Measurements from ENCODE around the gene MFSD1. TPM values are rescaled to one million over a fixed set of nuclear protein-coding genes. Genes with fewer than 3 reads are reported as not detected.
A peak's percentile ranks its signal among the peaks of the same experiment; 100 is the strongest.

MFSD1 gene
- total and polyA plus RNA-seq, 2 of the 4 experiments (the other 2 are of a cell fraction), result 50.4 to 64.2 TPM

DNA sequence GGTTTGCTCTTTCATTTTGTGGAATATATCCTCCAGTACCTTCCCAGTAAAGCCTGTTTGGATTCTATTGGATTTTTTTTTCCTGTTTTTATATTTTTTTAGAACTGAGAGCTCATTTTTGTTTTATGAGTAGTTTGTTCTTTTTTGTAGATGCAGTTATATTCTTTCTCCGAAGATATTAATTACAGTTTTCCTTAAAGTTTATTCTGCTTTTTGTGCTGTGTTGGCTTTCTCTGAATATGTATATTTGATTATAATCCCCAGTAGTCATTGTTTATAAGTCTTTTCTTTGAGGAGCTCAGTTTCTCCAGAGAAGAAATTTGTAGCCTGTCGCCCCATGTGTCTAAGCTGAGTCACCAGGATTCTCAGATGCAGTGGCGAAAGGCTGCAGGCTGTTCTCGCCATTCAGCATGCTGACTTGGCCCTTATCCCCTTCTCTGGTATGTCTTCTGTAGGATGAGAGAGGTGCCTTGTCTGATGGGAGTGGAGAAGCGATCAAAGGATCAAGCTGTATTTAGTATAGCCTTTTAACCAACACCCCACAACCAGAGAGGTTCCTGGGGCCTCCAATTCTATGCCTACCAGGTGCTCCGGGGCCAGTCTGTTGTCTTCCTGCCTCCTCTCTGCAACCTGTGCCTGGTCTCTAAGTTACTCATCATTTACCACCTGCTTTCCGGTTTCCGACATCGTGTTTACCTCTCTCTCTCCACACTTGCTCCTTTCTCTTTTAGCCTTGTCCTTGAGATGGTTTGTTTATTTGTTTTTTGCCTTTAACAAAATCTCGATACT is 31.7 kb upstream of the MFSD1 start:
- TF ChIP-seq CEBPB (IDR thresholded peaks at IDR 0.05; ENCODE audit: low read depth, low read length) (peak; percentile 59; the same call in 1 of the 2 replicates), BHLHE40 (IDR thresholded peaks at IDR 0.05; ENCODE audit: low read depth, low read length) (peak; percentile 47), MXI1 (IDR thresholded peaks at IDR 0.05; ENCODE audit: borderline replicate concordance, low read depth, low read length) (0 out of 2 replicates have a peak, but pooled peaks have one; percentile 43), RAD21 (IDR thresholded peaks at IDR 0.05; ENCODE audit: low read length) (no peak), FOS (IDR thresholded peaks at IDR 0.05; ENCODE audit: low read depth, low read length) (peak; percentile 76), RFX5 (IDR thresholded peaks at IDR 0.05; ENCODE audit: low read depth, low read length) (no peak), NFE2L2 (IDR thresholded peaks at IDR 0.05; ENCODE audit: low read depth, low read length) (peak; percentile 5; the same call in 1 of the 2 replicates), RCOR1 (IDR thresholded peaks at IDR 0.05; ENCODE audit: insufficient replicate concordance, low read length) (peak; percentile 43), CHD1 (IDR thresholded peaks at IDR 0.05; ENCODE audit: low read depth, low read length) (no peak)
- TF ChIP-seq, protein P1, sequence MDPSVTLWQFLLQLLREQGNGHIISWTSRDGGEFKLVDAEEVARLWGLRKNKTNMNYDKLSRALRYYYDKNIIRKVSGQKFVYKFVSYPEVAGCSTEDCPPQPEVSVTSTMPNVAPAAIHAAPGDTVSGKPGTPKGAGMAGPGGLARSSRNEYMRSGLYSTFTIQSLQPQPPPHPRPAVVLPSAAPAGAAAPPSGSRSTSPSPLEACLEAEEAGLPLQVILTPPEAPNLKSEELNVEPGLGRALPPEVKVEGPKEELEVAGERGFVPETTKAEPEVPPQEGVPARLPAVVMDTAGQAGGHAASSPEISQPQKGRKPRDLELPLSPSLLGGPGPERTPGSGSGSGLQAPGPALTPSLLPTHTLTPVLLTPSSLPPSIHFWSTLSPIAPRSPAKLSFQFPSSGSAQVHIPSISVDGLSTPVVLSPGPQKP (IDR thresholded peaks at IDR 0.05; ENCODE audit: borderline replicate concordance, low read depth, low read length), result no peak
- TF ChIP-seq, protein P2, sequence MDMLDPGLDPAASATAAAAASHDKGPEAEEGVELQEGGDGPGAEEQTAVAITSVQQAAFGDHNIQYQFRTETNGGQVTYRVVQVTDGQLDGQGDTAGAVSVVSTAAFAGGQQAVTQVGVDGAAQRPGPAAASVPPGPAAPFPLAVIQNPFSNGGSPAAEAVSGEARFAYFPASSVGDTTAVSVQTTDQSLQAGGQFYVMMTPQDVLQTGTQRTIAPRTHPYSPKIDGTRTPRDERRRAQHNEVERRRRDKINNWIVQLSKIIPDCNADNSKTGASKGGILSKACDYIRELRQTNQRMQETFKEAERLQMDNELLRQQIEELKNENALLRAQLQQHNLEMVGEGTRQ (IDR thresholded peaks at IDR 0.05; ENCODE audit: low read depth, low read length), result peak; percentile 37; the same call in 1 of the 2 replicates
- no peaks in the 10 kb centered on the region for H3K9me3 ChIP-seq (ENCODE audit: control insufficient read depth, insufficient read depth, low read length)
- H3K27me3 ChIP-seq (ENCODE audit: control insufficient read depth, insufficient read depth, low read length), result no peaks in the 10 kb centered on the region
- peak; percentile 93 for DNase-seq
- dilution Hi-C loops (cut with HindIII; ENCODE audit: low sequenced_read_pairs, unreplicated experiment), result no loop called here
- H3K18ac ChIP-seq (ENCODE audit: low read depth, low read length), result peak overlapping the region; percentile 97
- peak overlapping the region; percentile 95; the same call in 1 of the 2 replicates for H3K23ac ChIP-seq (ENCODE audit: low read depth, low read length)
- H3K4me2 ChIP-seq (ENCODE audit: low read depth, low read length), result peak overlapping the region; percentile 82
- peak overlapping the region; percentile 93 for H4K91ac ChIP-seq (ENCODE audit: insufficient read depth, low read depth, low read length)
- intact Hi-C loops (cut with micrococcal nuclease), result loop anchor here (1.0 kb wide), 1 partner anchor 43 kb away; no protein-coding TSS in a partner anchor
- no peaks in the 10 kb centered on the region for H3K36me3 ChIP-seq (ENCODE audit: control insufficient read depth, insufficient read depth, low read length)
- peaks cover 12% of the 10 kb centered on the region for H3K9me1 ChIP-seq (ENCODE audit: insufficient read depth, low read length)
- H3K9ac ChIP-seq (ENCODE audit: low read depth, low read length), result peak overlapping the region; percentile 80
- ChIA-PET CTCF (interaction anchor here (0.6 kb wide), 2 partner anchors 34 to 73 kb away, joined by 3 to 4 read pairs; no protein-coding TSS in a partner anchor), POLR2A (ENCODE audit: unreplicated experiment) (no interaction called here)
- peak overlapping the region; percentile 93 for H2BK20ac ChIP-seq (ENCODE audit: low read depth, low read length)
- peak overlapping the region; percentile 92; the same call in 2 of the 3 replicates for H2BK15ac ChIP-seq (ENCODE audit: low read depth, low read length)
- peak overlapping the region; percentile 48 for H2AFZ ChIP-seq (replicated peaks; ENCODE audit: low read length, poor library complexity)
- 0 out of 2 replicates have a peak, but pooled peaks cover 2% of the 10 kb centered on the region for H4K20me1 ChIP-seq (ENCODE audit: insufficient read depth, low read length)
- H3K4me3 ChIP-seq (ENCODE audit: insufficient read depth, low read depth, low read length), result no peak overlapping the region
- H2AK5ac ChIP-seq (ENCODE audit: low read depth, low read length), result peak overlapping the region; percentile 94; the same call in 1 of the 2 replicates
- no TSS peak for BruUV-seq (replicated peaks)
- peak overlapping the region; percentile 20 for H2AK9ac ChIP-seq (replicated peaks; ENCODE audit: low read depth, low read length, poor library complexity)
- H3K56ac ChIP-seq (ENCODE audit: extremely low read depth, insufficient read depth, low read length), result peak overlapping the region; percentile 94
- H3K14ac ChIP-seq (replicated peaks; ENCODE audit: low read depth, low read length), result peak overlapping the region; percentile 84
- peak overlapping the region; percentile 42 to 86 for H4K8ac ChIP-seq (ENCODE audit: low read depth in 2 of 2, low read length in 2 of 2)
- H3K4me1 ChIP-seq (ENCODE audit: control insufficient read depth, insufficient read depth, low read length), result peaks cover 23% of the 10 kb centered on the region
- in situ Hi-C loops (cut with MboI; ENCODE audit: low sequenced_read_pairs), result no loop called here
- H3K27ac ChIP-seq (ENCODE audit: insufficient read depth, low read length), result peak overlapping the region; percentile 87
- H2BK5ac ChIP-seq (ENCODE audit: low read depth, low read length, poor library complexity, severe bottlenecking), result peak overlapping the region; percentile 93
- H4K5ac ChIP-seq (ENCODE audit: low read depth, low read length), result peak overlapping the region; percentile 83
- peak overlapping the region; percentile 78 for H3K4ac ChIP-seq (ENCODE audit: low read depth, low read length)
- no peaks in the 10 kb centered on the region; a peak in 1 of 4 replicates for H3K79me1 ChIP-seq (ENCODE audit: low read depth in 1 of 2, low read length in 2 of 2)
- WGBS, 2 experiments (ENCODE audit: extremely low coverage in 2 of 2, insufficient read length in 1 of 2), result no CpG with 5 or more reads among the region's 10 CpGs
- peak; percentile 70 for ATAC-seq (ENCODE audit: low read depth)
- H2BK120ac ChIP-seq (ENCODE audit: low read depth, low read length), result peak overlapping the region; percentile 91

Data from IMR-90 (cell line).